ENCODE data around the gene KLF11. TPM values are rescaled to one million over a fixed set of nuclear protein-coding genes. Genes with fewer than 3 reads are reported as not detected.

Gene KLF11
- total RNA-seq, 1 donor from 2014 or later, result 13.1 TPM

- no peak overlapping the region for H3K4me3 Mint-ChIP-seq
- peaks cover 17% of the 10 kb centered on the region for H3K4me1 Mint-ChIP-seq (ENCODE audit: unreplicated experiment)
- H3K27me3 Mint-ChIP-seq, result no peaks in the 10 kb centered on the region
- peaks cover 8% of the 10 kb centered on the region for H3K36me3 Mint-ChIP-seq
- peak overlapping the region; percentile 83 for H3K27ac Mint-ChIP-seq
- TF ChIP-seq CTCF (conservative IDR thresholded peaks at IDR 0.05), result no peak
- DNase-seq (ENCODE audit: extremely low spot score, unreplicated experiment), result no peak
- H3K9me3 Mint-ChIP-seq, result no peaks in the 10 kb centered on the region
Measured at GRCh38 chr2:10006236-10007161, 36.9 kb upstream of the KLF11 start.

GRCh38 chr2:10007435-10007834 is 35.9 kb upstream of the KLF11 start:
- TF ChIP-seq CTCF (conservative IDR thresholded peaks at IDR 0.05), result no peak
- DNase-seq (ENCODE audit: extremely low spot score, unreplicated experiment), result no peak
- Mint-ChIP-seq H3K9me3 (no peaks in the 10 kb centered on the region), H3K4me3 (no peak overlapping the region), H3K27me3 (no peaks in the 10 kb centered on the region), H3K4me1 (ENCODE audit: unreplicated experiment) (peaks cover 17% of the 10 kb centered on the region), H3K36me3 (peaks cover 8% of the 10 kb centered on the region), H3K27ac (peak overlapping the region; percentile 83)

GRCh38 chr2:10007921-10008808 is 35.2 kb upstream of the KLF11 start:
- H3K27me3 Mint-ChIP-seq, result no peaks in the 10 kb centered on the region
- DNase-seq (ENCODE audit: extremely low spot score, unreplicated experiment), result no peak
- no peaks in the 10 kb centered on the region for H3K9me3 Mint-ChIP-seq
- no peak overlapping the region for H3K4me3 Mint-ChIP-seq
- peaks cover 8% of the 10 kb centered on the region for H3K36me3 Mint-ChIP-seq
- H3K4me1 Mint-ChIP-seq (ENCODE audit: unreplicated experiment), result peaks cover 17% of the 10 kb centered on the region
- TF ChIP-seq CTCF (conservative IDR thresholded peaks at IDR 0.05), result no peak
- H3K27ac Mint-ChIP-seq, result peak overlapping the region; percentile 83

GRCh38 chr2:10008809-10009176 is 34.6 kb upstream of the KLF11 start:
- Mint-ChIP-seq H3K27ac (no peak overlapping the region), H3K27me3 (no peaks in the 10 kb centered on the region), H3K9me3 (no peaks in the 10 kb centered on the region), H3K36me3 (peaks cover 8% of the 10 kb centered on the region), H3K4me1 (ENCODE audit: unreplicated experiment) (peaks cover 17% of the 10 kb centered on the region), H3K4me3 (no peak overlapping the region)
- no peak for DNase-seq (ENCODE audit: extremely low spot score, unreplicated experiment)
- no peak for TF ChIP-seq CTCF (conservative IDR thresholded peaks at IDR 0.05)

- H3K4me1 Mint-ChIP-seq (ENCODE audit: unreplicated experiment), result peaks cover 17% of the 10 kb centered on the region
- no peaks in the 10 kb centered on the region for H3K27me3 Mint-ChIP-seq
- H3K4me3 Mint-ChIP-seq, result no peak overlapping the region
- no peak for TF ChIP-seq CTCF (conservative IDR thresholded peaks at IDR 0.05)
- no peak overlapping the region for H3K27ac Mint-ChIP-seq
- no peak for DNase-seq (ENCODE audit: extremely low spot score, unreplicated experiment)
- no peaks in the 10 kb centered on the region for H3K9me3 Mint-ChIP-seq
- peaks cover 8% of the 10 kb centered on the region for H3K36me3 Mint-ChIP-seq
Measured at GRCh38 chr2:10009271-10009810, 34.0 kb upstream of the KLF11 start.

Measured in type B pancreatic cell (in vitro differentiated cells).